GM19240 (cell line): ENCODE measurements around the gene RBPJ.

ENCODE experiments used
- DNase-seq: peaks from one replicate; pipeline ENCODE4 v3.0.0; 2011; ENCODE audit warnings: low spot score; ENCODE audit not compliant: insufficient read length

Gene RBPJ

GRCh38 chr4:26413582-26413981 is 92.8 kb downstream of the RBPJ start:
- no peak for DNase-seq

GRCh38 chr4:26418107-26418506 is 97.3 kb downstream of the RBPJ start:
- no peak for DNase-seq

- DNase-seq, result no peak
Observed at GRCh38 chr4:26418850-26419249, 98.0 kb downstream of the RBPJ start.

- DNase-seq, result no peak
Observed at GRCh38 chr4:26420438-26420837, 99.6 kb downstream of the RBPJ start.

GRCh38 chr4:26420913-26421312 is 100.1 kb downstream of the RBPJ start:
- no peak for DNase-seq

- no peak for DNase-seq
Observed at GRCh38 chr4:26424153-26424552, 103.3 kb downstream of the RBPJ start.

- no peak for DNase-seq
Observed at GRCh38 chr4:26424838-26425237, 104.0 kb downstream of the RBPJ start.

GRCh38 chr4:26425953-26426352 is 105.1 kb downstream of the RBPJ start:
- DNase-seq, result no peak

GRCh38 chr4:26426892-26427291 is 106.1 kb downstream of the RBPJ start:
- no peak for DNase-seq

GRCh38 chr4:26429910-26430309 is 109.1 kb downstream of the RBPJ start:
- DNase-seq, result no peak

GRCh38 chr4:26431461-26432180 is 110.8 kb downstream of the RBPJ start:
- no peak for DNase-seq

GRCh38 chr4:26432419-26432818 is 111.6 kb downstream of the RBPJ start:
- DNase-seq, result no peak

- no peak for DNase-seq
Observed at GRCh38 chr4:26433556-26433955, 112.7 kb downstream of the RBPJ start.

- no peak for DNase-seq
Observed at GRCh38 chr4:26434030-26434639, 113.3 kb downstream of the RBPJ start.

- no peak for DNase-seq
Observed at GRCh38 chr4:26441102-26441501, 120.3 kb downstream of the RBPJ start.

- DNase-seq, result no peak
Observed at GRCh38 chr4:26441771-26442170, 121.0 kb downstream of the RBPJ start.

- DNase-seq, result no peak
Observed at GRCh38 chr4:26447378-26447777, 126.6 kb downstream of the RBPJ start.

GRCh38 chr4:26450418-26450817 is 129.6 kb downstream of the RBPJ start:
- DNase-seq, result no peak

GRCh38 chr4:26451597-26451996 is 130.8 kb downstream of the RBPJ start:
- DNase-seq, result no peak

GRCh38 chr4:26452565-26453531 is 132.0 kb downstream of the RBPJ start:
- no peak for DNase-seq

GRCh38 chr4:26454961-26455360 is 134.1 kb downstream of the RBPJ start:
- no peak for DNase-seq

GRCh38 chr4:26455571-26455970 is 134.8 kb downstream of the RBPJ start:
- no peak for DNase-seq
